HT1080 (cell line): Measurements from ENCODE around the gene KRT86. TPM values are rescaled to one million over a fixed set of nuclear protein-coding genes. Genes with fewer than 3 reads are reported as not detected.
"Not testable (repeated sequence)": the region's sequence is repeated elsewhere in the genome, so short reads cannot be mapped to it uniquely, and the experiment has no call there.

ENCODE experiments used
- DNase-seq: peaks from one replicate; pipeline ENCODE4 v3.0.0-alpha.2; 2015; ENCODE audit warnings: low read depth
- total RNA-seq: library from RNA; depleted of rRNA; stranded (reverse); fragments of >200 nt; shearing (Covaris generic); gene quantifications from 2 replicates; pipeline ENCODE4 v1.2.3, GENCODE V29; 2014

Gene KRT86
- total RNA-seq, 1 experiment from 2014 or later = 1.2 TPM

- peak; percentile 91 for DNase-seq
Measured at GRCh38 chr12:52287816-52288805, 13.7 kb downstream of the KRT86 start.

- not testable (repeated sequence) for DNase-seq
Measured at GRCh38 chr12:52290483-52291134, 16.2 kb downstream of the KRT86 start.

- no peak for DNase-seq
Measured at GRCh38 chr12:52291267-52291935, 17.0 kb downstream of the KRT86 start, which contains the start of gene KRT81. Gene KRT81, minus strand, starts transcription at chr12:52291534. Its CDS starts 69 bp downstream, at chr12:52291465.

GRCh38 chr12:52293926-52294325, 19.5 kb downstream of the KRT86 start:
- no peak for DNase-seq

- no peak for DNase-seq
Measured at GRCh38 chr12:52294803-52295202, 20.4 kb downstream of the KRT86 start.

GRCh38 chr12:52295663-52296062, 21.2 kb downstream of the KRT86 start:
- DNase-seq = peak; percentile 40

- no peak for DNase-seq
Measured at GRCh38 chr12:52296572-52297215, 22.2 kb downstream of the KRT86 start.

- no peak for DNase-seq
Measured at GRCh38 chr12:52298677-52299190, 24.3 kb downstream of the KRT86 start.

GRCh38 chr12:52300796-52301691, 26.6 kb downstream of the KRT86 start:
- no peak for DNase-seq

GRCh38 chr12:52301721-52302120, 27.3 kb downstream of the KRT86 start:
- not testable (repeated sequence) for DNase-seq

- not testable (repeated sequence) for DNase-seq
Measured at GRCh38 chr12:52302242-52302914, 27.9 kb downstream of the KRT86 start.

GRCh38 chr12:52304941-52305411, 30.5 kb downstream of the KRT86 start:
- peak; percentile 90 for DNase-seq

- DNase-seq = no peak
Measured at GRCh38 chr12:52305921-52306705, 31.7 kb downstream of the KRT86 start.

- no peak for DNase-seq
Measured at GRCh38 chr12:52306731-52307130, 32.3 kb downstream of the KRT86 start.

- no peak for DNase-seq
Measured at GRCh38 chr12:52307836-52308805, 33.7 kb downstream of the KRT86 start.

- DNase-seq = no peak
Measured at GRCh38 chr12:52308806-52309425, 34.5 kb downstream of the KRT86 start.
